Endometrial microvascular endothelial cells (primary cell): Measurements from ENCODE around the gene ALAD. TPM values are rescaled to one million over a fixed set of nuclear protein-coding genes. Genes with fewer than 3 reads are reported as not detected.
"Not testable (repeated sequence)": the region's sequence is repeated elsewhere in the genome, so short reads cannot be mapped to it uniquely, and the experiment has no call there.

Experiments
- in situ Hi-C: cut with HindIII; loops from 2 replicates; pipeline ENCODE4 v1.10.0; 2017; ENCODE audit warnings: low sequenced_read_pairs, low pct_unique_long_range_greater_than_20kb; ENCODE audit errors: inconsistent ontology term
- total RNA-seq: library from RNA; depleted of rRNA; stranded (reverse); fragments of >200 nt; gene quantifications from one replicate; pipeline ENCODE4 v1.2.3, GENCODE V29; 2015; ENCODE audit errors: inconsistent ontology term

The ALAD gene
- 9.6 TPM for total RNA-seq

GRCh38 chr9:113401027-113401792, at the start of gene ALAD:
Gene ALAD, minus strand, starts transcription at chr9:113401284. Its CDS starts 7,725 bp downstream, at chr9:113393559.
- in situ Hi-C loops = no loop called here

GRCh38 chr9:113449376-113449775, 48.3 kb upstream of the ALAD start:
- in situ Hi-C loops = no loop called here

DNA sequence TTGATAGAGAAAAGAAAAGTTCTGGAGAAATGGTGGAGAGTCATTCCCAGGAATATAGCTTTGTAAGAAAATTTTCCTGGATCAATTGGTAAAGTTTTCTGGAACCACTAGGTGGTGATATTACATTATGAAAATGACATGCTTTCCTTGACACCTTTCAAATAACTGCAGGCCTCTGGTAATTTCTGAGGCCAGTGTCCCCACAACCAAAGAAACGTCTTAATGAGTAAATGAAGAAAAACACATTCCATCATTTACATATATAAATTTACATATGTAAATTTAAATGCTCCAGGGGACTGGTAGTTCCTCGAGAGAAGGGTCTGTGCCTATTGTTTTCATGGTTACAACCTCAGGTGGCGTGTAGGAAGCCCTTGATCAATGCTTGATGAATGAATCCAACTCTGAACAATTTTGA, 45.2 kb upstream of the ALAD start:
- in situ Hi-C loops = no loop called here

DNA sequence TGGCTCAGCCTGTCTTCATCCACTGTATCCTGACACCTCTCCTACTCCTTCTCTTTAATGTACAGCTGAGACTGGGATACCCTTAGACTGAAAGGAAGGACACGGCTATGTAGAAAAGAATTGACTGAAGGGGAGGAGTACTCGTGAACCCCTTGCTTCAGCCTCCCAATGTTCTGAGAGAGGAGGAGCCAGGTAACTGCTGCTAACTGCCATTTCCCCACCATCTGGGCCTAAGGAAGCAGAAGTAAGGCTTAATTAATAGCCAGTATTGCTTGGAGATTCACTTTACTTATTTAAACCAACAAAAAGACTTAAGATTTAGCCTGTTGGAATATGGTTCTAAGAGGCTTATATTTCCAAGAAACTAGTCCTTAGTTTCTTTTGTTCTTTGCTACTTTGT, 43.7 kb upstream of the ALAD start:
- in situ Hi-C loops = no loop called here

GRCh38 chr9:113437716-113438115, 36.6 kb upstream of the ALAD start:
- in situ Hi-C loops = not testable (repeated sequence)

GRCh38 chr9:113436728-113437515, 35.8 kb upstream of the ALAD start:
- in situ Hi-C loops = no loop called here

DNA sequence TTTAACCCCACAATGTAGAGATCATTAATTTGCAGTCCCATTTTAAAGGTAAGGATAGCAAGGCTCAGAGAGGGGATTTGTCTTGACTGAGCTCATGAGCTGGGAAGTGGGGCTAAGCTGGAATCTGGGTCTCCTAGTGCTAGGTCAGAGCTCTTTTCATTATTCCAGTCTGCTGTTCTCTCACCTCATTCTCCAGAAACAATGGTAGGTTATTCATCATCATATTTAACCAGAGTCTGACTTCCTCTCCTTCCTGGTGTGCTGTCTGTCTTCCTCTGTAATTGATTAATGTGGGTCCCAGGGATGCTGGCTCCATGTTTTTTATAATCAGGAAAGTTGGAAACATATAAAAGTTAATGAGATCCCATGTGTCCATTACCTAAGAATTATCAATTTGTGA, 30.1 kb upstream of the ALAD start:
- in situ Hi-C loops = no loop called here

- in situ Hi-C loops = no loop called here
Observed at GRCh38 chr9:113428062-113428615, 27.1 kb upstream of the ALAD start.

- in situ Hi-C loops = no loop called here
Observed at GRCh38 chr9:113427629-113428028, 26.5 kb upstream of the ALAD start.

- in situ Hi-C loops = no loop called here
Observed at GRCh38 chr9:113426701-113427100, 25.6 kb upstream of the ALAD start.

DNA sequence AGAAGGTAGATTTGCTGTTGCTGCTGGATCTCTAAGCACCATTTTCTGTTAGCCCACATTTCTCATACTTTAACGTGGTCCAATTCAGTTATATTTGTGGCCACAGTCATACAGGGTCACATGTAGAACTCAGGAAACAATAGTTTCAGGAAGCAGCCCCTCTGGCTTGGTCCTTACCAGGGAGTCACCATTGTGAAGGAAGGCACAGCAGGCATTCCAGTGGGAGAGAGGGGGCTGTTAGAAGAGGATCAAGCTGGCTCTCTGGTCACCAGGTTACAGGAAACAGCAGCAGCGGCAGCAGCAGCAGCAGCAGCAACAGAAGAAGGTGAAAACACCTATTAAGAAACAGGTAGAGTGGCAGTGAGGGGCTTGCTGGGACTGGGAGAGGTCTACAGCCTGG, 24.0 kb upstream of the ALAD start:
- in situ Hi-C loops = no loop called here

GRCh38 chr9:113421726-113422125, 20.6 kb upstream of the ALAD start:
- in situ Hi-C loops = no loop called here

DNA sequence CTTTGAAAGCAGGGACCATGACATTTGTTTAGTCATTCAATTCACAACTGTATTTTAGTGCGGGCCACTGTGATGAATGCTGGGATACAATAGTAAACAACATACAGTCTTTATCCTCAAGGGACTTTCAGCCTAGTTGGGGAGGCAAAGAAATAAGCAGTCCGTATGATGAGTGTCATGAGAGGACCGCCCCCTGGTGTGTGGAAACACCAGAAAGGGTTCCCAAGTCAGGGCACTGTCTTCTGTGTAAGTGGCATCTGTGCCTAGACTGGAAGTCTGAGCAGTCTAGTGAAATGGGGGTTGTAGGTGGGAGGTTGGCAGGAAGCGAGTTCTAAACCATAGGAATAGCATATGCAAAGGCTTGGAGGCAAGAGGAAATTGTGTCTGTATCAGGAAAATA, 16.3 kb upstream of the ALAD start:
- in situ Hi-C loops = no loop called here

GRCh38 chr9:113416149-113416721, 15.2 kb upstream of the ALAD start:
- in situ Hi-C loops = no loop called here

- in situ Hi-C loops = no loop called here
Observed at GRCh38 chr9:113410207-113410864, 9.3 kb upstream of the ALAD start, which contains the start of the genes C9orf43 and POLE3. Gene C9orf43, plus strand, starts transcription at chr9:113410747. Its CDS starts 2,747 bp downstream, at chr9:113413494. Gene POLE3, minus strand, starts transcription at chr9:113410675. Its CDS starts 382 bp downstream, at chr9:113410293.

GRCh38 chr9:113409883-113410206, 8.8 kb upstream of the ALAD start:
- in situ Hi-C loops = no loop called here

- in situ Hi-C loops = no loop called here
Observed at GRCh38 chr9:113409481-113409880, 8.4 kb upstream of the ALAD start.

DNA sequence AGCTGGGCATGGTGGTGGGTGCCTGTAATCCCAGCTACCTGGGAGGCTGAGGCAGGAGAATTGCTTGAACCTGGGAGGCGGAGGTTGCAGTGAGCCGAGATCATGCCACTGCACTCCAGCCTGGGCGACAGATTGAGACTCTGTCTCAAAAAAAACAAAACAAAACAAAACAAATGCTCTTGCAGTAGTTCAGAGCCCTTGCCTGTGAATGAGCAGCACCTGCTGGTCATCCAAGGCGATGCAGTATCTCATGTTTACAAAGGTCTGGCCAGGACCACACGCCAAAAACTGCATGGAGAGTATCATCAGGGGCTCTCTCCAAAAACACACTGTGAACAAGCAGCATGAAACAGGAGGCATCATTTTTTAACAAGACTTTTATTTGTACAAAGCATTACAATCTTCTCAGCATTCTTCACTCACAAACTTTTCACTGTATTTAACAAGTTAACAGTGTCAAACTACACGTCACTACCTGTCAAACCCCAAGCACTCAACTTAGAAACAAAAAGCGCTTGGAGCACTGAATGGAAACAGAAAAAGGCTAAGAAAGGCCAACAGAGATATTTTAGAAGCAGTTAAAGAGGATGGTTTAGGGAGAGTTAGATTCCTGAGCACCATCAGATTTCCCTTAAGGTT, 5.9 kb upstream of the ALAD start:
- in situ Hi-C loops = not testable (repeated sequence)

DNA sequence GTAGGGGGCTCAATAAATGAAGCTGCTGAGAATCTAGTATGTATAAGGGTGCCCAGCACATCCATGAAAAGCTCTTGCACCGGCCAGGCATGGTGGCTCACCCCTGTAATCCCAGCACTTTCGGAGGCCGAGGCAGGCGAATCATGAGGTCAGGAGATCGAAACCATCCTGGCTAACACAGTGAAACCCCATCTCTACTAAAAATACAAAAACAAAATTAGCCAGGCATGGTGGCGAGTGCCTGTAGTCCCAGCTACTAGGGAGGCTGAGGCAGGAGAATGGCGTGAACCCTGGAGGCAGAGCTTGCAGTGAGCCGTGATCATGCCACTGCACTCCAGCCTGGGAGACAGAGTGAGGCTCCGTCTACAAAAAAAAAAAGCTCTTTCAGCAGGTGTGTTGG, 5.3 kb upstream of the ALAD start:
- in situ Hi-C loops = not testable (repeated sequence)
